Fibroblast of the aortic adventitia (primary cell): ENCODE data around the gene DTNBP1. TPM values are rescaled to one million over a fixed set of nuclear protein-coding genes. Genes with fewer than 3 reads are reported as not detected.
A peak's percentile ranks its signal among the peaks of the same experiment; 100 is the strongest.

Experiments used
- DNase-seq: peaks from one replicate; pipeline ENCODE4 v3.0.0-alpha.2; 2010; ENCODE audit warnings: low read depth
- H3K4me3 ChIP-seq: 2 replicates; pipeline ENCODE4 v1.5.1; 2011; ENCODE audit warnings: low read depth, mild to moderate bottlenecking, control low read depth, low read length, moderate library complexity
- CTCF ChIP-seq: IDR thresholded peaks from 2 replicates; pipeline ENCODE4 v1.5.1; 2011; ENCODE audit warnings: mild to moderate bottlenecking, low read length, control low read depth, inconsistent platforms; ENCODE audit not compliant: insufficient read depth
- total RNA-seq: library from RNA; depleted of rRNA; stranded (reverse); fragments of >200 nt; gene quantifications from 2 replicates; pipeline ENCODE4 v1.2.3, GENCODE V29; 2012; ENCODE audit warnings: low replicate concordance

DTNBP1 gene
- total RNA-seq: 5.8 and 6.9 TPM in 2 replicates

GRCh38 chr6:15662326-15663129 is at the start of gene DTNBP1:
Gene DTNBP1 (minus strand): TSS chr6:15663028. CDS start chr6:15662869, 159 bp downstream.
- H3K4me3 ChIP-seq: peak within 1 kb of the TSS; percentile 85
- DNase-seq: peak; percentile 17
- TF ChIP-seq CTCF: no peak

- DNase-seq: no peak
- TF ChIP-seq CTCF: no peak
- H3K4me3 ChIP-seq: no peak overlapping the region
Measured at GRCh38 chr6:15709651-15710269, 46.9 kb upstream of the DTNBP1 start.

GRCh38 chr6:15708231-15708630 is 45.4 kb upstream of the DTNBP1 start:
- TF ChIP-seq CTCF: no peak
- DNase-seq: no peak
- H3K4me3 ChIP-seq: no peak overlapping the region

GRCh38 chr6:15705981-15706380 is 43.2 kb upstream of the DTNBP1 start:
- DNase-seq: no peak
- no peak overlapping the region for H3K4me3 ChIP-seq

GRCh38 chr6:15698471-15698870 is 35.6 kb upstream of the DTNBP1 start:
- DNase-seq: no peak
- H3K4me3 ChIP-seq: no peak overlapping the region
- TF ChIP-seq CTCF: no peak

More at GRCh38 chr6:15705981-15706380, 43.2 kb upstream of the DTNBP1 start:
- TF ChIP-seq CTCF: no peak

- no peak for TF ChIP-seq CTCF
- H3K4me3 ChIP-seq: no peak overlapping the region
- no peak for DNase-seq
Measured at GRCh38 chr6:15697895-15698294, 35.1 kb upstream of the DTNBP1 start.
